Hepatocyte (in vitro differentiated cells): Measurements from ENCODE around the gene CCDC88C. TPM values are rescaled to one million over a fixed set of nuclear protein-coding genes. Genes with fewer than 3 reads are reported as not detected.

Experiments
- DNase-seq: peaks from one replicate; pipeline ENCODE4 v3.0.0-alpha.2; 2016; ENCODE audit warnings: low spot score
- H2AFZ ChIP-seq: fragments of 200-600 bp; sonication (generic); 2 replicates; pipeline ENCODE4 v1.6.0; 2016; ENCODE audit warnings: antibody characterized with exemption, mild to moderate bottlenecking
- H3K27ac ChIP-seq: fragments of 200-600 bp; sonication (generic); 2 replicates; pipeline ENCODE4 v1.5.1; 2016; ENCODE audit warnings: mild to moderate bottlenecking
- H3K27me3 ChIP-seq: fragments of 200-600 bp; sonication (generic); 2 replicates; pipeline ENCODE4 v1.6.1; 2016
- H3K36me3 ChIP-seq: fragments of 200-600 bp; sonication (generic); replicated peaks from 2 replicates; pipeline ENCODE4 v1.5.1; 2016; ENCODE audit warnings: low read depth; ENCODE audit not compliant: insufficient read depth
- H3K4me1 ChIP-seq: fragments of 200-600 bp; sonication (generic); 2 replicates; pipeline ENCODE4 v1.5.1; 2016; ENCODE audit warnings: mild to moderate bottlenecking, moderate library complexity; ENCODE audit not compliant: insufficient read depth
- H3K4me2 ChIP-seq: fragments of 200-600 bp; sonication (generic); 2 replicates; pipeline ENCODE4 v1.6.0; 2016
- H3K4me3 ChIP-seq: fragments of 200-600 bp; sonication (generic); 2 replicates; pipeline ENCODE4 v1.5.1; 2016; ENCODE audit warnings: mild to moderate bottlenecking
- H3K79me2 ChIP-seq: fragments of 200-600 bp; sonication (generic); 2 replicates; pipeline ENCODE4 v1.6.0; 2017; ENCODE audit warnings: mild to moderate bottlenecking
- H3K9me2 ChIP-seq: fragments of 200-600 bp; sonication (generic); replicated peaks from 2 replicates; pipeline ENCODE4 v1.6.0; 2017; ENCODE audit warnings: mild to moderate bottlenecking; ENCODE audit not compliant: insufficient read depth
- H3K9me3 ChIP-seq: fragments of 200-600 bp; sonication (generic); 2 replicates; pipeline ENCODE4 v1.5.1; 2016; ENCODE audit warnings: low read depth, mild to moderate bottlenecking
- H4K20me1 ChIP-seq: fragments of 200-600 bp; sonication (generic); 2 replicates; pipeline ENCODE4 v1.6.0; 2016; ENCODE audit warnings: mild to moderate bottlenecking; ENCODE audit not compliant: insufficient read depth, poor library complexity, severe bottlenecking
- EZH2 ChIP-seq: fragments of 200-600 bp; sonication (generic); IDR thresholded peaks from 2 replicates; pipeline ENCODE4 v1.6.1; 2016; ENCODE audit warnings: antibody characterized with exemption, mild to moderate bottlenecking, borderline replicate concordance
- EZH2phosphoT487 ChIP-seq: fragments of 200-600 bp; sonication (generic); IDR thresholded peaks from one replicate; pipeline ENCODE4 v1.6.1; 2018; ENCODE audit warnings: antibody characterized with exemption, mild to moderate bottlenecking, low read depth, moderate library complexity; ENCODE audit not compliant: unreplicated experiment, severe bottlenecking
- WGBS: methylation state at CpG from one replicate; pipeline ENCODE4 v1.1.6; 2016; ENCODE audit warnings: low lambda C conversion rate; ENCODE audit errors: missing lambda C conversion rate; 5-methylcytosine and 5-hydroxymethylcytosine counted together
- polyA plus RNA-seq: library from polyadenylated mRNA; unstranded; fragments of >200 nt; fragmentation: Nextera tagmentation; extraction: Ambion mirVana; gene quantifications from 2 replicates; pipeline ENCODE4 v1.2.1, GENCODE V29; 2016
- total RNA-seq: library from RNA; depleted of rRNA; stranded (reverse); fragments of >200 nt; gene quantifications from 2 replicates; pipeline ENCODE4 v1.2.3, GENCODE V29; 2014
- TF ChIP-seq, protein P1 (sequence below): fragments of 200-600 bp; sonication (generic); IDR thresholded peaks from 2 replicates; pipeline ENCODE4 v1.5.1; 2016; ENCODE audit warnings: antibody characterized with exemption, mild to moderate bottlenecking; ENCODE audit not compliant: poor library complexity

The CCDC88C gene
- total and polyA plus RNA-seq, 2 experiments from 2014 or later: 5.9 to 11.3 TPM

DNA sequence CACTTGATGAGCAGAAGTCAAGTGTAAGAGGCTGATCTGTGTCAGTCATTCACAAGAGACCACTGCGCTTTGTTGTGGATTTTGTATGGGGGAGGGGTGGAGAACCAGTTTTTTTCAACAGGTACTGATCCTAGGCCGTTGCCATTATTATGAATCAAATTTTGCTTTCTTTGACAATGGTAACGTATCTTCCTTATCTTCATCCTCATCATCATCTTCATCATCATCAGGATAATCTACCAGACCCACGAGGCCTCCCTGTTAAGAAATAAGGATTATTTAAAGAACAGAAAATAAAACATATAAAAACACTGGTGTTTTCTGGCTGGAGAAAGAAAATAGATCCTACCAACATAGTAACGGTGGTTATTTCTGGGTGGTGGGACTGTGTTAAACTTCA lies 41.0 kb upstream of the CCDC88C start:
- Histone ChIP-seq H3K4me1 (no peaks in the 10 kb centered on the region), H4K20me1 (no peaks in the 10 kb centered on the region), H3K9me3 (no peaks in the 10 kb centered on the region), H3K9me2 (no peaks in the 10 kb centered on the region), H3K27ac (no peak overlapping the region), H3K36me3 (peaks cover 5% of the 10 kb centered on the region), H3K4me2 (no peak overlapping the region), H3K27me3 (no peaks in the 10 kb centered on the region), H2AFZ (no peak overlapping the region), H3K4me3 (no peak overlapping the region), H3K79me2 (no peaks in the 10 kb centered on the region)
- no peak for DNase-seq
- WGBS: 96% methylated on average over 5 of the region's 5 CpGs
- TF ChIP-seq, protein P1, sequence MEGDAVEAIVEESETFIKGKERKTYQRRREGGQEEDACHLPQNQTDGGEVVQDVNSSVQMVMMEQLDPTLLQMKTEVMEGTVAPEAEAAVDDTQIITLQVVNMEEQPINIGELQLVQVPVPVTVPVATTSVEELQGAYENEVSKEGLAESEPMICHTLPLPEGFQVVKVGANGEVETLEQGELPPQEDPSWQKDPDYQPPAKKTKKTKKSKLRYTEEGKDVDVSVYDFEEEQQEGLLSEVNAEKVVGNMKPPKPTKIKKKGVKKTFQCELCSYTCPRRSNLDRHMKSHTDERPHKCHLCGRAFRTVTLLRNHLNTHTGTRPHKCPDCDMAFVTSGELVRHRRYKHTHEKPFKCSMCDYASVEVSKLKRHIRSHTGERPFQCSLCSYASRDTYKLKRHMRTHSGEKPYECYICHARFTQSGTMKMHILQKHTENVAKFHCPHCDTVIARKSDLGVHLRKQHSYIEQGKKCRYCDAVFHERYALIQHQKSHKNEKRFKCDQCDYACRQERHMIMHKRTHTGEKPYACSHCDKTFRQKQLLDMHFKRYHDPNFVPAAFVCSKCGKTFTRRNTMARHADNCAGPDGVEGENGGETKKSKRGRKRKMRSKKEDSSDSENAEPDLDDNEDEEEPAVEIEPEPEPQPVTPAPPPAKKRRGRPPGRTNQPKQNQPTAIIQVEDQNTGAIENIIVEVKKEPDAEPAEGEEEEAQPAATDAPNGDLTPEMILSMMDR: no peak
- TF ChIP-seq EZH2 (no peak), EZH2phosphoT487 (no peak)

DNA sequence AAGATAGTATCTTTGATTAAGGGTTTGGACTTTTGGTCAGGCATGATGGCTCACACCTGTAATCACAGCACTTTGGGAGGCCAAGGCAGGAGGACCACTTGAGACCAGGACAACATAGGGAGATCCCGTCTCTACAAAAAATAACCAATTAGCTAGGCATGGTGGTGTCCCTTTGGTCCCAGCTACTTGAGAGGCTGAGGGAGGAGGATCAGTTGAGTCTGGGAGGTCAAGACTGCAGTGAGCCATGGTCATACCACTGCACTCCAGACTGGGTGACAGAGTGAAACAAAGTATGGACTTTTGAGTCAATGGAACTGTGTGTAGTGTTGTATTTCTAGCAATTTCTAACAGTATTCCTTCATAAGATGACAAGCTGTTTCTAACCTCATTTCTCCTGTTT lies 38.7 kb upstream of the CCDC88C start:
- 95% methylated on average over 1 of the region's 1 CpG for WGBS
- Histone ChIP-seq H4K20me1 (no peaks in the 10 kb centered on the region), H2AFZ (no peak overlapping the region), H3K36me3 (peaks cover 5% of the 10 kb centered on the region), H3K27ac (no peak overlapping the region), H3K27me3 (no peaks in the 10 kb centered on the region), H3K4me3 (no peak overlapping the region), H3K9me3 (no peaks in the 10 kb centered on the region), H3K4me2 (no peak overlapping the region), H3K9me2 (no peaks in the 10 kb centered on the region), H3K4me1 (no peaks in the 10 kb centered on the region), H3K79me2 (no peaks in the 10 kb centered on the region)
- no peak for TF ChIP-seq EZH2phosphoT487
- TF ChIP-seq EZH2: no peak
- TF ChIP-seq, protein P1: no peak
- no peak for DNase-seq

DNA sequence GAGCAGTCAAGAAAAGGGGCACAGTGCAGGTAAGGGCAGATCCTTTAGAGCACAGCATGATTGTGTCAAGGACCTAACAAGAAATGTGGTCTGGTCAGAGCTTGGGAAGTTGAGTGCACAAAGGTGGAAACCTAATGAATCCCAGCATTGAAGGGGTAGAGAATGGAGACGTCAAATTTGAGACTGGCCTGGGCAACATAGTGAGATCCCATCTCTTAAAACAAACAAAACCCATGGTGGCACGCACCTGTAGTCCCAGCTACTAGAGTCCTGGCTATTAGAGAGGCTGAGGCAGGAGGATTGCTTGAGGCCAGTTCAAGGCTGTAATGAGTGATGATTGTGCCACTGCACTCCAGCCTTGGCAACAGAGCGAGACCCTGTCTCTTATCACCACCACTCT lies 37.0 kb upstream of the CCDC88C start:
- no peak overlapping the region for H3K4me2 ChIP-seq
- WGBS: 98% methylated on average over 3 of the region's 3 CpGs
- no peaks in the 10 kb centered on the region for H4K20me1 ChIP-seq
- no peak overlapping the region for H3K27ac ChIP-seq
- no peak for DNase-seq
- H3K9me3 ChIP-seq: no peaks in the 10 kb centered on the region
- H3K4me3 ChIP-seq: no peak overlapping the region
- H3K9me2 ChIP-seq: no peaks in the 10 kb centered on the region
- no peaks in the 10 kb centered on the region for H3K27me3 ChIP-seq
- TF ChIP-seq, protein P1: no peak
- no peak for TF ChIP-seq EZH2
- no peak for TF ChIP-seq EZH2phosphoT487
- H3K79me2 ChIP-seq: no peaks in the 10 kb centered on the region
- H2AFZ ChIP-seq: no peak overlapping the region
- no peaks in the 10 kb centered on the region for H3K36me3 ChIP-seq
- no peaks in the 10 kb centered on the region for H3K4me1 ChIP-seq

DNA sequence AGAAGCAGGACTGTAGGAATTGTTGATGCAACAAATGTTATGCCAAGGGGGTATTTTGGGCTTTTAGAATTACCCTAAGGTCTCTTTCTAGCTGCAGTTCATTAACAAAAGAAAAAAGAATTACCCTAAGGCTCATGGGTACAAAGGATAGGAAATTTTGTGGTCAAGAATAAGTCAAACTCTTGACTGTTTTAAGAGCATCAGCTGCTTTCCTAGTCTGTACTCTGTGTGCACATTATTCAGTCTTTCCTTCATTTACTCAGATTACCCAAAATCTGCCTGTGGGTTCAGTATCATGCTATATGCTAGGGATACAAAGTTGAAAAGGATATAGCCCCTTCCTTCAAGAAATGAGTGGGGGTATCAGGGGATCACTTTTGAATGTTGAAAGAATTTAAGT lies 36.5 kb upstream of the CCDC88C start:
- TF ChIP-seq, protein P1: no peak
- TF ChIP-seq EZH2: no peak
- no peak for TF ChIP-seq EZH2phosphoT487
- Histone ChIP-seq H3K36me3 (no peaks in the 10 kb centered on the region), H2AFZ (no peak overlapping the region), H3K27ac (no peak overlapping the region), H3K9me3 (no peaks in the 10 kb centered on the region), H3K4me2 (no peak overlapping the region), H3K79me2 (no peaks in the 10 kb centered on the region), H3K27me3 (no peaks in the 10 kb centered on the region), H3K4me1 (no peaks in the 10 kb centered on the region), H3K4me3 (no peak overlapping the region), H4K20me1 (no peaks in the 10 kb centered on the region), H3K9me2 (no peaks in the 10 kb centered on the region)
- no peak for DNase-seq
